ENCODE measurements around the gene MYADM.

GRCh38 chr19:53871454-53871853 is 3.8 kb downstream of the MYADM start:
- TF ChIP-seq CTCF (IDR thresholded peaks at IDR 0.05): no peak
- no peak for TF ChIP-seq POLR2AphosphoS5 (IDR thresholded peaks at IDR 0.05)

Data from breast epithelium (tissue), 3 donors.